ENCODE measurements around the gene CFAP97D2. TPM values are rescaled to one million over a fixed set of nuclear protein-coding genes. Genes with fewer than 3 reads are reported as not detected.
A peak's percentile ranks its signal among the peaks of the same experiment; 100 is the strongest.

Gene CFAP97D2
- polyA plus RNA-seq, 1 donor (not counting 4 experiments of a cell fraction or from before 2014, with no cell fraction given), result not detected

DNA sequence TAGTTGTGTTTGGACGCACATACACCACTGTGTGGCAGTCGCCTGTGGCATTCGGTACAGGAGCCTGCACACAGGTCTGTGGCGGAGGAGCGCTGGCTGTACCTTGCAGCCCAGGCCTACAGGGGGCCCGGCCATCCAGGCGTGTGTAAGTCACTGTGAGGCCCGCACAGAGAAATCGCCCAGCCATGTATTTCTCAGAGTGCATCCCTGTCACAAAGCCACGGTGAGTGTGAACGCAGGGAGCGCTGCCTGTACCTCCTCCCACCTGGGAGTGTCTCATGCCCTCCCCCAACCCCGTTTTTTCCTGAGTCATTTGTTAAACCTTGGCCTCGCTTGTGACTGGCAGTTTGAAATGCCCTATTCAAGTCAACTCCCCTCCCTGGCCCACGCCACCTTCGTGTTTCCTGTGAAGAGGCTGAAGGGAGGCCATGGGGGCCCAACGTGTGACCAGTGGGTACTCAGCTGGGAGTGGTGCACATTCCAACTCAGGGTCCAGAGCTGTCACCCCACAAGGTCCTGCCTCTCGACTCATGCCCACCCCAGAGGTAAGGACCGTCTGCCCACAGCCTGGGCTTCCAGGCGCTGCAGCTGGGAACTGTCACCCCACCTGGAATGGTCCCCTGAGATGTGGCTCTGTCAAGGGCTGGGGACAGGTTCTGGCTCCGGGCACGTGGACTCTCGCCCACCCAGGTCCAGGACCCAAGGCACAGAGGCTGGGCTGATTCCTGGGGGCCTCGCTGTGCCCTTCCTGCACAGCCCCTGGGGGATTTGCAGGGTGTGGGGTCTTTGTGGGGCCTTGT, 35.1 kb upstream of the CFAP97D2 start:
- no peak overlapping the region for H3K4me2 ChIP-seq (ENCODE audit: control insufficient read depth, extremely low read depth, insufficient read depth, low read depth, low read length)
- no peaks in the 10 kb centered on the region for H4K20me1 ChIP-seq (ENCODE audit: control insufficient read depth, extremely low read depth, insufficient read depth, low read length)
- dilution Hi-C loops (cut with MboI; ENCODE audit: extremely low pct_ligation_motif_present, low sequenced_read_pairs), result no loop called here
- H3K79me2 ChIP-seq (ENCODE audit: control insufficient read depth, insufficient read depth, low read length), result no peaks in the 10 kb centered on the region
- no peak overlapping the region for H2AFZ ChIP-seq (ENCODE audit: control insufficient read depth, low read length)
- H3K27me3 ChIP-seq (ENCODE audit: control insufficient read depth, extremely low read depth, insufficient read depth, low read length), result peaks cover 13% of the 10 kb centered on the region
- peaks cover 24% of the 10 kb centered on the region for H3K4me1 ChIP-seq (ENCODE audit: control insufficient read depth, extremely low read depth, insufficient read depth, low read length)
- FAIRE-seq, result no peak
- TF ChIP-seq, protein P1, sequence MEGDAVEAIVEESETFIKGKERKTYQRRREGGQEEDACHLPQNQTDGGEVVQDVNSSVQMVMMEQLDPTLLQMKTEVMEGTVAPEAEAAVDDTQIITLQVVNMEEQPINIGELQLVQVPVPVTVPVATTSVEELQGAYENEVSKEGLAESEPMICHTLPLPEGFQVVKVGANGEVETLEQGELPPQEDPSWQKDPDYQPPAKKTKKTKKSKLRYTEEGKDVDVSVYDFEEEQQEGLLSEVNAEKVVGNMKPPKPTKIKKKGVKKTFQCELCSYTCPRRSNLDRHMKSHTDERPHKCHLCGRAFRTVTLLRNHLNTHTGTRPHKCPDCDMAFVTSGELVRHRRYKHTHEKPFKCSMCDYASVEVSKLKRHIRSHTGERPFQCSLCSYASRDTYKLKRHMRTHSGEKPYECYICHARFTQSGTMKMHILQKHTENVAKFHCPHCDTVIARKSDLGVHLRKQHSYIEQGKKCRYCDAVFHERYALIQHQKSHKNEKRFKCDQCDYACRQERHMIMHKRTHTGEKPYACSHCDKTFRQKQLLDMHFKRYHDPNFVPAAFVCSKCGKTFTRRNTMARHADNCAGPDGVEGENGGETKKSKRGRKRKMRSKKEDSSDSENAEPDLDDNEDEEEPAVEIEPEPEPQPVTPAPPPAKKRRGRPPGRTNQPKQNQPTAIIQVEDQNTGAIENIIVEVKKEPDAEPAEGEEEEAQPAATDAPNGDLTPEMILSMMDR (optimal IDR thresholded peaks at IDR 0.05 in 1 of 3, IDR thresholded peaks at IDR 0.05 in 1 of 3, conservative IDR thresholded peaks at IDR 0.05 in 1 of 3; ENCODE audit: extremely low read depth in 1 of 3, insufficient read depth in 2 of 3, low read length in 3 of 3), result peak in 1 of 3 experiments; percentile 39
- TF ChIP-seq EZH2 (IDR thresholded peaks at IDR 0.05; ENCODE audit: low read length), result no peak
- no peaks in the 10 kb centered on the region for H3K36me3 ChIP-seq (ENCODE audit: control insufficient read depth in 2 of 2, extremely low read depth in 1 of 2, insufficient read depth in 2 of 2, low read length in 2 of 2)
- H3K9me3 ChIP-seq (ENCODE audit: control insufficient read depth, low read depth, low read length), result no peaks in the 10 kb centered on the region
- no peak for DNase-seq (ENCODE audit: low read depth, low spot score)
- no peak overlapping the region for H3K9ac ChIP-seq (ENCODE audit: control insufficient read depth, extremely low read depth, insufficient read depth, low read length)
- no peak overlapping the region for H3K4me3 ChIP-seq (ENCODE audit: control insufficient read depth in 2 of 3, extremely low read depth in 1 of 3, insufficient read depth in 2 of 3, low read depth in 1 of 3, low read length in 3 of 3)
- H3K27ac ChIP-seq (ENCODE audit: control insufficient read depth, insufficient read depth, low read length), result no peak overlapping the region
- no peaks in the 10 kb centered on the region for H3K9me1 ChIP-seq (ENCODE audit: control insufficient read depth, extremely low read depth, insufficient read depth, low read length)

DNA sequence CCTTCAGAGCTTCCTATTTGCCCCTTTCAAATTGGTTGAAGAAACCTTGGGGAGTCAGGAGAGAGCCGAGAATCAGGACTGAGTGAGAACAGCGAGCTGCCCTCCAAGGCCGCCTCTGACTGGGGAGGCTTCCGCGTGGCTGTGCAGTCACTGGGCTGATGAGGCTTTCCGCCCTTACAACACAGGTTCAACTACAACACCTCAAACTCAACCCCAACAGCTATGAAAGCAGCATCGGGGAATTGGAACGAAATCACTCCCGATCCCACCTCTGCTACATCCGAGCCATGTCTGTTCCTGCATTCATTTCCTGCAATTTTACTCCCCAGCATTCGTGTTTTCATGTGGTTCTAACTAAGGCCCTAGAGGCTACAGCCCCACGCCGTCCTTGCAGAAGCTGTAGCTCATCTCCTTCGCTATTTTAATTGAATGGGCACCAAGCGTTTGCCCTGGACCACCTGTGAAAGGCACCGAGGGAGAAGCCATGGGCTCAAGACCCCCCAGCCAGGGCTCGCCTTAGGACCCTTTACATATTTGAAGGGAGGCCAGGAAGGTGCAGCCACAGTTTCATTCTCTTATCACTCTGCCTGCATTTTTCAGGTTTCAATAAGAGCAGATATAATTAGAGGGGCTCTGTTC, 34.3 kb upstream of the CFAP97D2 start:
- no peaks in the 10 kb centered on the region for H3K36me3 ChIP-seq (ENCODE audit: control insufficient read depth in 2 of 2, extremely low read depth in 1 of 2, insufficient read depth in 2 of 2, low read length in 2 of 2)
- no peaks in the 10 kb centered on the region for H3K9me3 ChIP-seq (ENCODE audit: control insufficient read depth, low read depth, low read length)
- H4K20me1 ChIP-seq (ENCODE audit: control insufficient read depth, extremely low read depth, insufficient read depth, low read length), result no peaks in the 10 kb centered on the region
- H3K4me2 ChIP-seq (ENCODE audit: control insufficient read depth, extremely low read depth, insufficient read depth, low read depth, low read length), result no peak overlapping the region
- H3K27ac ChIP-seq (ENCODE audit: control insufficient read depth, insufficient read depth, low read length), result no peak overlapping the region
- H3K9me1 ChIP-seq (ENCODE audit: control insufficient read depth, extremely low read depth, insufficient read depth, low read length), result no peaks in the 10 kb centered on the region
- DNase-seq (ENCODE audit: low read depth, low spot score) (no peak), FAIRE-seq (no peak)
- H3K27me3 ChIP-seq (ENCODE audit: control insufficient read depth, extremely low read depth, insufficient read depth, low read length), result peaks cover 13% of the 10 kb centered on the region
- no peak overlapping the region for H3K9ac ChIP-seq (ENCODE audit: control insufficient read depth, extremely low read depth, insufficient read depth, low read length)
- peaks cover 24% of the 10 kb centered on the region for H3K4me1 ChIP-seq (ENCODE audit: control insufficient read depth, extremely low read depth, insufficient read depth, low read length)
- TF ChIP-seq EZH2 (IDR thresholded peaks at IDR 0.05; ENCODE audit: low read length), result no peak
- no peak overlapping the region for H3K4me3 ChIP-seq (ENCODE audit: control insufficient read depth in 2 of 3, extremely low read depth in 1 of 3, insufficient read depth in 2 of 3, low read depth in 1 of 3, low read length in 3 of 3)
- dilution Hi-C loops (cut with MboI; ENCODE audit: extremely low pct_ligation_motif_present, low sequenced_read_pairs), result no loop called here
- no peaks in the 10 kb centered on the region for H3K79me2 ChIP-seq (ENCODE audit: control insufficient read depth, insufficient read depth, low read length)
- no peak overlapping the region for H2AFZ ChIP-seq (ENCODE audit: control insufficient read depth, low read length)

All from keratinocyte (primary cell).